ENCODE results near the gene GPC1. TPM values are rescaled to one million over a fixed set of nuclear protein-coding genes. Genes with fewer than 3 reads are reported as not detected.

The GPC1 gene
- total RNA-seq, 1 experiment from 2014 or later = 38.9 TPM

GRCh38 chr2:240428245-240428644 lies 7.2 kb upstream of the GPC1 start:
- Mint-ChIP-seq H3K4me3 (ENCODE audit: unreplicated experiment) (no peak overlapping the region), H3K27me3 (ENCODE audit: insufficient read depth, unreplicated experiment) (no peaks in the 10 kb centered on the region), H3K4me1 (ENCODE audit: insufficient read depth, unreplicated experiment) (peaks cover 18% of the 10 kb centered on the region), H3K27ac (ENCODE audit: low read depth, unreplicated experiment) (no peak overlapping the region), H3K36me3 (ENCODE audit: insufficient read depth, unreplicated experiment) (no peaks in the 10 kb centered on the region), H3K9me3 (ENCODE audit: unreplicated experiment) (no peaks in the 10 kb centered on the region)
- no TSS peak for BruUV-seq (replicated peaks)
- no peak for TF ChIP-seq CTCF (IDR thresholded peaks at IDR 0.05; ENCODE audit: unreplicated experiment)
- no peak for DNase-seq (ENCODE audit: unreplicated experiment)
- CTCF ChIA-PET = interaction anchor here (0.8 kb wide), 1 partner anchor 8 kb away, joined by 3 read pairs; no protein-coding TSS in a partner anchor
- POLR2A ChIA-PET = no interaction called here
- intact Hi-C loops (cut with micrococcal nuclease) = no loop called here

- no TSS peak for BruUV-seq (replicated peaks)
Observed at GRCh38 chr2:240429341-240429871, 6.1 kb upstream of the GPC1 start.

GRCh38 chr2:240429872-240430491 lies 5.5 kb upstream of the GPC1 start:
- Mint-ChIP-seq H3K27ac (ENCODE audit: low read depth, unreplicated experiment) (no peak overlapping the region), H3K9me3 (ENCODE audit: unreplicated experiment) (no peaks in the 10 kb centered on the region), H3K4me3 (ENCODE audit: unreplicated experiment) (no peak overlapping the region), H3K27me3 (ENCODE audit: insufficient read depth, unreplicated experiment) (no peaks in the 10 kb centered on the region), H3K36me3 (ENCODE audit: insufficient read depth, unreplicated experiment) (no peaks in the 10 kb centered on the region), H3K4me1 (ENCODE audit: insufficient read depth, unreplicated experiment) (peaks cover 26% of the 10 kb centered on the region)
- ChIA-PET CTCF (no interaction called here), POLR2A (no interaction called here)
- BruUV-seq (replicated peaks) = no TSS peak
- TF ChIP-seq CTCF (IDR thresholded peaks at IDR 0.05; ENCODE audit: unreplicated experiment) = no peak
- intact Hi-C loops (cut with micrococcal nuclease) = loop anchor here (5.0 to 10.0 kb wide), 3 partner anchors 43 to 365 kb away; no protein-coding TSS in a partner anchor
- DNase-seq (ENCODE audit: unreplicated experiment) = no peak

More at GRCh38 chr2:240429341-240429871, 6.1 kb upstream of the GPC1 start:
- TF ChIP-seq CTCF (IDR thresholded peaks at IDR 0.05; ENCODE audit: unreplicated experiment) = no peak
- intact Hi-C loops (cut with micrococcal nuclease) = no loop called here
- Mint-ChIP-seq H3K4me3 (ENCODE audit: unreplicated experiment) (no peak overlapping the region), H3K27ac (ENCODE audit: low read depth, unreplicated experiment) (no peak overlapping the region), H3K9me3 (ENCODE audit: unreplicated experiment) (no peaks in the 10 kb centered on the region), H3K4me1 (ENCODE audit: insufficient read depth, unreplicated experiment) (peaks cover 26% of the 10 kb centered on the region), H3K27me3 (ENCODE audit: insufficient read depth, unreplicated experiment) (no peaks in the 10 kb centered on the region), H3K36me3 (ENCODE audit: insufficient read depth, unreplicated experiment) (no peaks in the 10 kb centered on the region)
- DNase-seq (ENCODE audit: unreplicated experiment) = no peak
- POLR2A ChIA-PET = no interaction called here
- CTCF ChIA-PET = interaction anchor here (0.7 kb wide), 2 partner anchors 174 to 202 kb away, joined by 4 read pairs; no protein-coding TSS in a partner anchor

- H3K27ac Mint-ChIP-seq (ENCODE audit: low read depth, unreplicated experiment) = no peak overlapping the region
- H3K36me3 Mint-ChIP-seq (ENCODE audit: insufficient read depth, unreplicated experiment) = no peaks in the 10 kb centered on the region
- CTCF ChIA-PET = no interaction called here
- intact Hi-C loops (cut with micrococcal nuclease) = loop anchor here (5.0 to 10.0 kb wide), 3 partner anchors 43 to 366 kb away; no protein-coding TSS in a partner anchor
- POLR2A ChIA-PET = interaction anchor here (1.0 kb wide), 2 partner anchors 56 to 61 kb away, joined by 3 to 4 read pairs; no protein-coding TSS in a partner anchor
- no peak for DNase-seq (ENCODE audit: unreplicated experiment)
- no TSS peak for BruUV-seq (replicated peaks)
- no peaks in the 10 kb centered on the region for H3K27me3 Mint-ChIP-seq (ENCODE audit: insufficient read depth, unreplicated experiment)
- peaks cover 26% of the 10 kb centered on the region for H3K4me1 Mint-ChIP-seq (ENCODE audit: insufficient read depth, unreplicated experiment)
- H3K4me3 Mint-ChIP-seq (ENCODE audit: unreplicated experiment) = no peak overlapping the region
- TF ChIP-seq CTCF (IDR thresholded peaks at IDR 0.05; ENCODE audit: unreplicated experiment) = no peak
- H3K9me3 Mint-ChIP-seq (ENCODE audit: unreplicated experiment) = no peaks in the 10 kb centered on the region
Observed at GRCh38 chr2:240430595-240430994, 4.9 kb upstream of the GPC1 start.

Measured in MCF 10A (cell line).